ENCODE data around the gene HCN2. TPM values are rescaled to one million over a fixed set of nuclear protein-coding genes. Genes with fewer than 3 reads are reported as not detected.

Gene HCN2
- total and polyA plus RNA-seq, 2 of the 13 experiments (the other 11 are each of a cell fraction or from before 2014, with no cell fraction given), result 0.01 TPM; not detected in 1

GRCh38 chr19:657611-658010 is 67.9 kb downstream of the HCN2 start:
- H3K9ac ChIP-seq (ENCODE audit: insufficient read depth, low read depth, low read length), result no peak overlapping the region
- peaks cover 96% of the 10 kb centered on the region for H3K79me2 ChIP-seq (ENCODE audit: insufficient read depth, low read length)
- H3K27ac ChIP-seq (ENCODE audit: extremely low read length, insufficient read depth, low read length), result no peak overlapping the region
- peaks cover 87% of the 10 kb centered on the region for H4K20me1 ChIP-seq (ENCODE audit: insufficient read depth, low read length)
- H3K4me1 ChIP-seq (ENCODE audit: insufficient read depth, low read length), result peaks cover 42% of the 10 kb centered on the region
- WGBS (ENCODE audit: low lambda C conversion rate), result 90% methylated on average over 2 of the region's 19 CpGs
- no peak for FAIRE-seq
- BruUV-seq (replicated peaks), result no TSS peak
- DNase-seq (ENCODE audit: low spot score), result no peak
- ChIA-PET CTCF (ENCODE audit: low intra/inter-chr PET ratio, low total read pairs) (no interaction called here), POLR2A (interaction anchor here (1.1 kb wide), 1 partner anchor 24 kb away, joined by 3 read pairs; the partner anchor contains the start of gene POLRMT)
- H3K4me3 ChIP-seq (replicated peaks in 1 of 3; ENCODE audit: insufficient read depth in 1 of 3, low read depth in 2 of 3, low read length in 3 of 3), result no peak overlapping the region
- H3K36me3 ChIP-seq (replicated peaks in 1 of 2; ENCODE audit: control insufficient read depth in 1 of 2, insufficient read depth in 2 of 2, low read length in 2 of 2), result peaks cover 15 to 47% of the 10 kb centered on the region in 2 experiments; a peak in 4 of 5 replicates
- intact Hi-C loops (cut with micrococcal nuclease; ENCODE audit: unreplicated experiment) (no loop called here), in situ Hi-C loops (cut with HindIII; ENCODE audit: extremely low pct_ligation_motif_present, low pct_unique_long_range_greater_than_20kb) (no loop called here)
- TF ChIP-seq ZNF10 (CRISPR knock-in tag; IDR thresholded peaks at IDR 0.05; ENCODE audit: borderline replicate concordance, low read depth), result no peak
- no peak for TF ChIP-seq DNMT3B (CRISPR knock-in tag; conservative IDR thresholded peaks at IDR 0.05)
- TF ChIP-seq, protein P1, sequence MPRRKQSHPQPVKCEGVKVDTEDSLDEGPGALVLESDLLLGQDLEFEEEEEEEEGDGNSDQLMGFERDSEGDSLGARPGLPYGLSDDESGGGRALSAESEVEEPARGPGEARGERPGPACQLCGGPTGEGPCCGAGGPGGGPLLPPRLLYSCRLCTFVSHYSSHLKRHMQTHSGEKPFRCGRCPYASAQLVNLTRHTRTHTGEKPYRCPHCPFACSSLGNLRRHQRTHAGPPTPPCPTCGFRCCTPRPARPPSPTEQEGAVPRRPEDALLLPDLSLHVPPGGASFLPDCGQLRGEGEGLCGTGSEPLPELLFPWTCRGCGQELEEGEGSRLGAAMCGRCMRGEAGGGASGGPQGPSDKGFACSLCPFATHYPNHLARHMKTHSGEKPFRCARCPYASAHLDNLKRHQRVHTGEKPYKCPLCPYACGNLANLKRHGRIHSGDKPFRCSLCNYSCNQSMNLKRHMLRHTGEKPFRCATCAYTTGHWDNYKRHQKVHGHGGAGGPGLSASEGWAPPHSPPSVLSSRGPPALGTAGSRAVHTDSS (CRISPR knock-in tag; conservative IDR thresholded peaks at IDR 0.05), result no peak
- peak; percentile 12 for TF ChIP-seq AGO2 (optimal IDR thresholded peaks at IDR 0.05; ENCODE audit: low read depth, low read length)
- H3K27me3 ChIP-seq (ENCODE audit: control insufficient read depth in 1 of 2, insufficient read depth in 2 of 2, low read length in 2 of 2), result no peaks in the 10 kb centered on the region; a peak in 1 of 5 replicates
- H3K4me2 ChIP-seq (ENCODE audit: low read depth, low read length), result no peak overlapping the region
- H2AFZ ChIP-seq (ENCODE audit: low read length), result no peak overlapping the region
- ATAC-seq, result no peak
- H3K9me3 ChIP-seq (ENCODE audit: low read length), result no peaks in the 10 kb centered on the region

DNA sequence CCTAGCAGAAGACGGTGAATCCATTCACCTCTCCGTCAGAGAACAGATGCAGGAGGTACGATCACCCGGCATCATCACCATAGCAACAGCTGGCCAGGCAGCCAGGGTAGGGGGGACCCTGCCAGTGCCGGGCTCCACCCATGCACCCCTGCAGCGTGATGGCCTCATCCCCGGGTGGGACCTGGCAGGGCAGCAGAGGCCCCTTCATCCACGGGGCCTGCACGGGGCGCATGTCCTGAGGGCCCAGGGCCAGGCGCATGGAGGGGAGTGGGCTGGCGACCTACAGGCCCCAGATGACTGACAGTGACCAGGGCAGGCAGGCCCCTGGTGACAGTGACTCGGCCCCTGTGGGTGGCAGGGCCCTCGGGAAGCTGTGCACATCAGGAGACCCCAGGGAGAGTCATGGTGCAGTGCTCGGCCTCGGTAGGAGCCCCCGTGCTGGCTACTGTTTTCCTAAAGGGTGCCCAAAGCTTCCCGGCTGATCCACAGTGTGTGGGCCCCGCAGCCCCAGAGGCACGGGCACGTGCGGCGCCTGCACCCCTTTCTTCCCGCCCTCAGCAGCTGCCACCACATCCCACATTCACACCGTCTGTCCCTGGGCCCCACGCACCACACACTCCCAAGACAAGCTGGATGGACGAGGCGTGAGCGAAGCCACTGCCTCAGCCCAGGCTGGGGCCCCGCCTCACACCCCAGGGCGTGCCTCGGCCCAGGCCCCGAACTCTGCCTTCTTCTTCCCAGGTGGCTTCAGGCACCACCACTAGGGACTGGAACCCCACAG is 68.6 kb downstream of the HCN2 start:
- Histone ChIP-seq H3K79me2 (ENCODE audit: insufficient read depth, low read length) (peaks cover 92% of the 10 kb centered on the region), H3K36me3 (replicated peaks in 1 of 2; ENCODE audit: control insufficient read depth in 1 of 2, insufficient read depth in 2 of 2, low read length in 2 of 2) (peaks cover 10 to 41% of the 10 kb centered on the region in 2 experiments; a peak in 4 of 5 replicates), H3K4me3 (replicated peaks in 1 of 3; ENCODE audit: insufficient read depth in 1 of 3, low read depth in 2 of 3, low read length in 3 of 3) (no peak overlapping the region), H4K20me1 (ENCODE audit: insufficient read depth, low read length) (peaks cover 80% of the 10 kb centered on the region), H3K4me2 (ENCODE audit: low read depth, low read length) (no peak overlapping the region; the same call in 1 of the 2 replicates), H3K27ac (ENCODE audit: extremely low read length, insufficient read depth, low read length) (no peak overlapping the region), H3K4me1 (ENCODE audit: insufficient read depth, low read length) (peaks cover 42% of the 10 kb centered on the region), H3K9ac (ENCODE audit: insufficient read depth, low read depth, low read length) (no peak overlapping the region), H3K27me3 (ENCODE audit: control insufficient read depth in 1 of 2, insufficient read depth in 2 of 2, low read length in 2 of 2) (no peaks in the 10 kb centered on the region; a peak in 1 of 5 replicates), H3K9me3 (ENCODE audit: low read length) (no peaks in the 10 kb centered on the region), H2AFZ (ENCODE audit: low read length) (no peak overlapping the region)
- ATAC-seq (no peak), FAIRE-seq (no peak), DNase-seq (ENCODE audit: low spot score) (no peak)
- intact Hi-C loops (cut with micrococcal nuclease; ENCODE audit: unreplicated experiment) (no loop called here), in situ Hi-C loops (cut with HindIII; ENCODE audit: extremely low pct_ligation_motif_present, low pct_unique_long_range_greater_than_20kb) (no loop called here)
- CTCF ChIA-PET (ENCODE audit: low intra/inter-chr PET ratio, low total read pairs), result no interaction called here
- WGBS (ENCODE audit: low lambda C conversion rate), result 94% methylated on average over 16 of the region's 33 CpGs
- TF ChIP-seq JUND (CRISPR knock-in tag; IDR thresholded peaks at IDR 0.05) (no peak), TAF15 (IDR thresholded peaks at IDR 0.05; ENCODE audit: low read depth, low read length, poor library complexity, severe bottlenecking) (peak; percentile 20), ZNF547 (CRISPR knock-in tag; IDR thresholded peaks at IDR 0.05) (no peak), ARID4A (CRISPR knock-in tag; IDR thresholded peaks at IDR 0.05; ENCODE audit: borderline replicate concordance) (0 out of 2 replicates have a peak, but pooled peaks have one; percentile 26), ZNF24 (IDR thresholded peaks at IDR 0.05) (no peak), RBFOX2 (IDR thresholded peaks at IDR 0.05; ENCODE audit: low read depth, low read length) (peak; percentile 71), ZBTB38 (CRISPR knock-in tag; IDR thresholded peaks at IDR 0.05) (no peak)
- POLR2A ChIA-PET, result interaction anchor here (1.1 kb wide), 1 partner anchor 25 kb away, joined by 3 read pairs; the partner anchor contains the start of gene POLRMT
- BruUV-seq (replicated peaks), result no TSS peak

All from HepG2 (cell line).